Kidney (tissue), 14 donors: ENCODE data around the gene MYBPC2. TPM values are rescaled to one million over a fixed set of nuclear protein-coding genes. Genes with fewer than 3 reads are reported as not detected.

Source experiments
- DNase-seq, 5 donors: peaks; one replicate each; pipeline ENCODE4 v3.0.0-alpha.2; 2013 to 2020
- FAIRE-seq: peaks from 2 replicates; lab custom pipeline; 2012; peaks lifted over from hg19 to GRCh38; lab: Jason Lieb, UNC
- H3K27ac ChIP-seq, 2 donors: one replicate each; pipeline ENCODE4 v1.7.0; 2013; ENCODE audit warnings: low read depth in 2 of 2, low read length in 2 of 2, inconsistent platforms in 1 of 2
- H3K27me3 ChIP-seq: one replicate; pipeline ENCODE4 v1.7.1; 2013; ENCODE audit warnings: low read length, inconsistent platforms; ENCODE audit not compliant: control insufficient read depth, insufficient read depth
- H3K36me3 ChIP-seq, 3 donors: one replicate each; pipeline versions ENCODE4 v1.7.0 to v1.7.1; 2013; ENCODE audit warnings: low read length in 3 of 3, control low read depth in 1 of 3, inconsistent platforms in 1 of 3; ENCODE audit not compliant: insufficient read depth in 3 of 3, control insufficient read depth in 2 of 3
- H3K4me1 ChIP-seq, 3 donors: one replicate each; pipeline versions ENCODE4 v1.7.0 to v1.7.1; 2013; ENCODE audit warnings: low read length in 3 of 3, inconsistent platforms in 1 of 3, low read depth in 1 of 3; ENCODE audit not compliant: control insufficient read depth in 2 of 3, insufficient read depth in 2 of 3
- H3K4me3 ChIP-seq, 3 donors: one replicate each; pipeline versions ENCODE4 v1.7.0 to v1.8.1; 2013; ENCODE audit warnings: low read length in 3 of 3, control low read depth in 1 of 3, inconsistent platforms in 1 of 3
- H3K9ac ChIP-seq, 3 donors: one replicate each; pipeline versions ENCODE4 v1.7.0 to v1.7.1; 2013; ENCODE audit warnings: low read length in 3 of 3, control low read depth in 1 of 3, inconsistent platforms in 1 of 3
- H3K9me3 ChIP-seq, 3 donors: one replicate each; pipeline versions ENCODE4 v1.7.0 to v1.7.1; 2013; ENCODE audit warnings: low read length in 3 of 3, control low read depth in 1 of 3, inconsistent platforms in 1 of 3; ENCODE audit not compliant: control insufficient read depth in 2 of 3, insufficient read depth in 1 of 3
- CTCF ChIP-seq: IDR thresholded peaks from 3 replicates; pipeline ENCODE4 v1.5.1; 2012; ENCODE audit warnings: mild to moderate bottlenecking, moderate library complexity, borderline replicate concordance; ENCODE audit not compliant: insufficient read depth; ENCODE audit errors: extremely low read depth
- intact Hi-C: fragments of 100-400 bp; cut with DNase I; formaldehyde crosslinking; loops from one replicate; pipeline ENCODE4 v1.11.1; 2022
- polyA plus RNA-seq: library from polyadenylated mRNA; stranded (reverse); fragments of 350-450 nt; fragmentation: Illumina TruSeq; extraction: RNeasy Lipid Tissue Mini Kit (QIAGEN cat#74804); gene quantifications from one replicate; pipeline ENCODE4 v1.2.3, GENCODE V29; 2014; ENCODE audit warnings: low read depth, low replicate concordance; ENCODE audit not compliant: insufficient read depth
- total RNA-seq: library from RNA; stranded (reverse); fragmentation: NEBNext Ultra II Directional; extraction: Animal tissue kit (Norgen Biotek cat#: 25700); gene quantifications from one replicate; pipeline ENCODE4 v1.2.1, GENCODE V29; 2021
- donor health status: control.
- donor health status: control.
- donor health status: control.
- donor health status: control.
- donor health status: control.
- donor health status: DM: yes; HTN: yes; CAD: no.
- donor health status: Normal renal cell carcinoma (clear cell type).

The MYBPC2 gene
- total and polyA plus RNA-seq, 2 donors from 2014 or later: 0.98 TPM; not detected in 1

- peak in 1 of 5 donors; percentile 67 for DNase-seq
- H3K4me3 ChIP-seq: no peak overlapping the region
- no peak for TF ChIP-seq CTCF
- intact Hi-C loops: no loop called here
- no peak for FAIRE-seq
- H3K27me3 ChIP-seq: peaks cover 8% of the 10 kb centered on the region
- no peak overlapping the region for H3K9ac ChIP-seq
- H3K9me3 ChIP-seq: no peaks in the 10 kb centered on the region
- no peak overlapping the region for H3K27ac ChIP-seq
- no peaks in the 10 kb centered on the region for H3K4me1 ChIP-seq
- no peaks in the 10 kb centered on the region for H3K36me3 ChIP-seq
These were observed 69.1 kb downstream of the MYBPC2 start for GRCh38 chr19:50501568-50502475.

GRCh38 chr19:50505856-50506611, 73.3 kb downstream of the MYBPC2 start:
- H3K4me3 ChIP-seq: no peak overlapping the region
- H3K27me3 ChIP-seq: no peaks in the 10 kb centered on the region
- no peak for TF ChIP-seq CTCF
- H3K9me3 ChIP-seq: no peaks in the 10 kb centered on the region
- H3K4me1 ChIP-seq: peaks cover 0 to 7% (median 6%) of the 10 kb centered on the region in 3 donors
- H3K36me3 ChIP-seq: no peaks in the 10 kb centered on the region
- H3K27ac ChIP-seq: no peak overlapping the region
- intact Hi-C loops: no loop called here
- FAIRE-seq: no peak
- peak in 2 of 5 donors; percentile 50 to 64 for DNase-seq
- H3K9ac ChIP-seq: no peak overlapping the region

GRCh38 chr19:50506700-50507099, 74.0 kb downstream of the MYBPC2 start:
- Histone ChIP-seq H3K9ac (no peak overlapping the region), H3K4me3 (no peak overlapping the region), H3K4me1 (peaks cover 0 to 7% (median 6%) of the 10 kb centered on the region in 3 donors), H3K9me3 (no peaks in the 10 kb centered on the region), H3K27me3 (no peaks in the 10 kb centered on the region), H3K27ac (no peak overlapping the region), H3K36me3 (no peaks in the 10 kb centered on the region)
- intact Hi-C loops: no loop called here
- FAIRE-seq (no peak), DNase-seq (no peak)
- no peak for TF ChIP-seq CTCF
